Activated T-cell treated with anti-CD3 and anti-CD28 coated beads for 24 hours (primary cell): ENCODE data around the gene SUSD2.
A peak's percentile ranks its signal among the peaks of the same experiment; 100 is the strongest.
"Not testable (repeated sequence)": the region's sequence is repeated elsewhere in the genome, so short reads cannot be mapped to it uniquely, and the experiment has no call there.

ENCODE experiments used
- DNase-seq: peaks from one replicate; pipeline ENCODE4 v3.0.0-alpha.2; 2020; ENCODE audit warnings: low read depth

The SUSD2 gene

GRCh38 chr22:24214467-24215285, 33.4 kb downstream of the SUSD2 start:
- DNase-seq, result no peak

GRCh38 chr22:24216541-24217209, 35.4 kb downstream of the SUSD2 start:
- DNase-seq, result no peak

GRCh38 chr22:24217384-24217783, 36.1 kb downstream of the SUSD2 start:
- DNase-seq, result no peak

- no peak for DNase-seq
These were observed 38.5 kb downstream of the SUSD2 start for GRCh38 chr22:24219750-24220149.

- no peak for DNase-seq
These were observed 43.2 kb downstream of the SUSD2 start for GRCh38 chr22:24224468-24224867.

GRCh38 chr22:24225044-24225601, 43.8 kb downstream of the SUSD2 start:
- no peak for DNase-seq

- DNase-seq, result no peak
These were observed 44.7 kb downstream of the SUSD2 start for GRCh38 chr22:24225951-24226350.

GRCh38 chr22:24230911-24231656, 49.8 kb downstream of the SUSD2 start:
- DNase-seq, result peak; percentile 40

- DNase-seq, result no peak
These were observed 50.4 kb downstream of the SUSD2 start for GRCh38 chr22:24231706-24232105.

GRCh38 chr22:24232124-24232523, 50.8 kb downstream of the SUSD2 start:
- DNase-seq, result no peak

GRCh38 chr22:24232725-24233124, 51.4 kb downstream of the SUSD2 start:
- DNase-seq, result no peak

- no peak for DNase-seq
These were observed 51.9 kb downstream of the SUSD2 start for GRCh38 chr22:24233235-24233634.

GRCh38 chr22:24233816-24234215, 52.5 kb downstream of the SUSD2 start:
- DNase-seq, result no peak

- no peak for DNase-seq
These were observed 54.0 kb downstream of the SUSD2 start for GRCh38 chr22:24235315-24235714.

- no peak for DNase-seq
These were observed 55.4 kb downstream of the SUSD2 start for GRCh38 chr22:24236656-24237055.

GRCh38 chr22:24238101-24238694, 56.9 kb downstream of the SUSD2 start:
- DNase-seq, result not testable (repeated sequence)
